NAMALWA (cell line): ENCODE measurements around the gene SEC31A.
"Not testable (repeated sequence)": the region's sequence is repeated elsewhere in the genome, so short reads cannot be mapped to it uniquely, and the experiment has no call there.

Experiments used
- DNase-seq: peaks from one replicate; pipeline ENCODE4 v3.0.0-alpha.2; 2015; ENCODE audit warnings: low spot score

SEC31A gene

DNA sequence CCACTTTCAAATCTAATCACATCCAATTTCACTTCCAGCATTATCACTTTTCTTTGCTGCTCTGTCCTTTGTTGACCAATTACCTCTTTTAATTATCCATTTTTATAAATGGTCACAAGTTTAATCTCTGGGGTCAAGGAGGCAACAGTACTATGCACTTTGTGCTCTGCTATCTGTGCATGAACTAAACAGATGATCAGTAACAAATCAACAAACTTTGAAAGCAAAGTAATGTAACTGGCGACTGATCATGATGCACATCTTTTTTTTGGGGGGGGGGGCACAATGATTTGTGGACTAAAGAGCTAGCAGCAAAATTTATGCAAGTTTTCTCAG is 1.5 kb upstream of the SEC31A start:
- no peak for DNase-seq

DNA sequence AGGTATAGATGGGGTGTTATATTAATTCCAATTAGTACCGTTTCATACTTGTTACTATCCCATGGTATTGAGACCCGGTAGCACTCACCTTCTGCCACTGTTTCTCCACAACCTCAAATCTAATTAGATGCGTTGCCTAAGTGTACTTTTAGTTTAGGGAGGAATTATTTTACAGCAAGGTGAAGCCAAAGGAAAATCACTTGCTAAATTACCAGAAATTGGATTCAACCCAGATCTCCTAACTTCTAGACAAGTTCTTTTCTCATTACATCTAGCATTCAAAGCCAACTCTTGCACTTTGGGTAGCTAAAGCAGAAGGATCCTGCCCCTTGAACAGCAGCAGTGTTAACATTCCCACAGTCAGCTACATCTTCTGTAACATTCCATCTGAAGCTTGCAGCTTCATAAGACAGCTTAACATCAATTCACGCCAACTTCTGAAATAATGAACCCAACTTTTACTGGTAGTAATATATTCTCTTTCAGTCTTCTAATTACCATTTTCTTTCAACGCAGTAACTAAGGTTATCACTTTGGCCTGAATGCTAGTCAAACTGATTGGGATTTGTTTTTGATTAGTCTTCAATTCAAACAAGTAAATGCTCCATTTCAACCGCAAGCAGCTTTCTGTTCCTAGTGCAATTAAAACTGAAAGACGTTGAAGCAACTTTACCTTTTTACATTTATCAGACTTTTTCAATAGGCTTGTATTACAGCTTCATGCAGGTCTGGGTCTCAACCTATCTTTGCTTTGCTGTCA is 934 bp upstream of the SEC31A start:
- peak; percentile 48 for DNase-seq

DNA sequence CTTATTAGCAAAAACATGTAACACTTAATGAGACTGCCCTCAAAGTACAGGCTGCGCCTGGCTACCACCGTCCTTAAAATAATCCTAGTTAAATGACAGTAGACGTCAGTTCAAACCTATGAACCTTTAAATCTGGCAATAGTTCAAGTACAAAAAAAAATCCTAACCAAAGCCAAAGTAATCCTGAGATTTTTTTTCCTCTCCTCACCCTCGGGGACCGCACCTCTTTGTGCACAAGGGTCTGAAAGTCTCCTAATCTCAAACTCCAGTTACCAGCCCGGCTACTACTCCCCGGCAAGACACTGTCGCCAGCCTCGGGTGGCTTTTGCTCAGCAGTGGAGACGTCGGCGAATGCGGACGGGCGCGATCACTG is 439 bp downstream of the SEC31A start:
- no peak for DNase-seq

DNA sequence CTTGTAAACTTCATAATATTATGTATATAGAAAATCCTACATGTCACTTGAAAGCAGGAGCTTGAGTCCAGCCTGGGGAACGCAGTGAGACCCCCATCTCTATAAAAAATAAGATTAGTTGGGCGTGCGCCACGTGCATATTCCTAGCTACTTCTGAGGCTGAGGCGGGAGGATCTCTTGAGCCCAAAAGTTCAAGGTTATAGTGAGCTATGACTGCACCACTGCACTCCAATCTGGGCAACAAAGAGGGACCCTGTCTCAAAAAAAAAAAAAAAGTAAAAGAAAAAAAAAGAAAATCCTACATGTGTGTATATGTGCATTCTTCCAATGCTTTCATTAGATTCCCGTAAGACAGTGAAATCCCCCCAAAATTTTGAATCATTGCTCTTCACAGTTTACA is 1.7 kb downstream of the SEC31A start:
- no peak for DNase-seq

DNA sequence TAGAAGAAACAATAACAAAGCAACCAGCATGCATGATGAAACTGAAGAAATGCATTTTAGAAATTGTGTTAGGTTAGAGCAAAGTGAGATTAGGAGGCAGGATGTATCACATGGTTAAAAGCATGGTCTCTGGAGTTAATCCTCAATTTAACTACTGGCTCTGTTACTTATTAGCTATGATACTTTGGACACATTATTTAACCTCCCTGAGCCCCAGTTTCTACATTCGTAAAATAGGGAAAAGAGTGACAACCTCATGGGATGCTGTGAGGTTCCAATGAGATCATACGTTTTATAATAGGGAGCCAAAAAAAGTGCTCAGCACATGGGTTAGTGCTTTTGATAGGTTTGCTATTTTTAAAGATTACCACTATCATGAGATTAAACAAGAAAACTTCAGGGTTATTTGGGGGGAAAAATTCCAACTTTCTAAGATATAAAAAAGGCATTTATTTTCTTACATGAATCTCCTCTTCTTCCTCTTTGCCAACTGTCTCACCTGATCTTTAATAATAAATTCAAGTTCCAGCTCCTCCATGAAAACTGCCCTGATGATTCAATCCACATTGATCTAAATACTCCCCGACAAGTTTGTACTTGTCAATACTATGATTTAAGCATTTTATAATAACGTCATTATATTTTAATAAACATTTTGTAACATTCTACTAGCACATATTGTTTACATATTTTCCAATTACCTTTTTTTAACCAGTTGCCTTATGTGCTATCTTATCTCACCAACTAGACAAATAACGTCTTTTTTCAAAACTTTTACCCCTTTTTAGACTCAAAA is 4.6 kb downstream of the SEC31A start:
- no peak for DNase-seq

DNA sequence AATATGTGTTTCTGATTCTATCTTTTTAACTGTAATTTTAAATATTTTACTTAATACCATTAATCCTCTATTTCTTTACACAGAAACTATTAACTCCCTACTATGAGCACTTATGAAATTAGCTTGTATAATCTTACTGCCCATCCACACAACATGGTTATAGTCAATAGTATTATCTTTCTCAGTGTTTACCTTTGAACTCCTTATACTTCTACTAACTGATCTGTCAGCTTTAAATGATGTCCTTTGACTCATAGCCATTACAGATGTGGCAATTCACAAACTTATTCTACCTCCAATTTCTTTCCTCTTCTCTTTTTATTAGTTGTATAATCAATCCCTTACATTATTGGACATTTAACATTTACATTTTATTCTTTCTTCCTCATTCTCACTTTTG is 5.5 kb downstream of the SEC31A start:
- no peak for DNase-seq

DNA sequence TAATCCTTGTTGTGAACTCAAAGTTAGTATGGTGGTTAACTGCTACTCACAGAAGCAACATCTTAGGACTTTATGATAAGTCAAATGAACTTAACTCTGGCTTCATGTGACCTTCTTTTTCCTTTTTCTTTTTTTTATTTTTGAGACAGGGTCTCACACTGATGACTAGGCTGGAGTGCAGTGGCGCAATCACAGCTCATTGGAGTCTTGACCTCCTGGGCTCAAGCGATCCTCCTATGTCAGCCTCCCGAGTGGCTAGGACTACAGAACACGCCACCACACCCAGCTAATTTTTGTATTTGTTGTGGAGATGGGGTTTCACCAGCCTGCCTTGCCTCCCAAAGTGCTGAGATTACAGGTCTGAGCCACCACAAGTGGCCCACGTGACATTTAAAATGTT is 22.4 kb downstream of the SEC31A start:
- no peak for DNase-seq

DNA sequence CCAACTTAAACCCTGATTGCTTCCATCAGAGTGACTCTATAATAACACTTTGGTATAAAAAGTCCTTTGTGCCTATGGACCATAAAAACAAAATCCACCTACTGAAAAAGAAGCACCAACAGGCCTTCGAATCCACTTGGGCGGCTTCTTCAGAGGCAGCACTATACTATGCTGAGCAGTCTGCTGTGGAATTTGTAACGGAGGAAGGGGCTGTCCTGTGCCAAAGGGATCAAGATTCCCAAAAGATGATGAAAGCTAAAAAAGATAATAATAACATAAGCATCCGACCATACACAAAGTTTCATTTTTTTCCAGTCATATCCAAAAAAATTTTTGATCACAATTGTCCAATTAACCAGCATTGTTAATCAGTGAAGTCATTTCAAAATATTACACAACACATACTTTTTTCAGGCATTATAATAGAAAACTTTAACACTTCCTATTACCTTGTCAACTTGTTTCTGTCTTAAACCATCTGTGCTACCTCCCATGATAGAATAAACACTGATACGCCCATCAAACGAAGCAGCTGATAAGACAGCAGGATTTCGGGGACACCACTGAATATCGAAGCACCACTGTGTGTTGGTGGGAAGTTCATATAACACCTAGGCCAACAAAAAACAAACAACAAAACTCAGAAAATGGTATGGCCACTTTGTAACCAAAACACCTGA is 24.1 kb downstream of the SEC31A start:
- DNase-seq = no peak

DNA sequence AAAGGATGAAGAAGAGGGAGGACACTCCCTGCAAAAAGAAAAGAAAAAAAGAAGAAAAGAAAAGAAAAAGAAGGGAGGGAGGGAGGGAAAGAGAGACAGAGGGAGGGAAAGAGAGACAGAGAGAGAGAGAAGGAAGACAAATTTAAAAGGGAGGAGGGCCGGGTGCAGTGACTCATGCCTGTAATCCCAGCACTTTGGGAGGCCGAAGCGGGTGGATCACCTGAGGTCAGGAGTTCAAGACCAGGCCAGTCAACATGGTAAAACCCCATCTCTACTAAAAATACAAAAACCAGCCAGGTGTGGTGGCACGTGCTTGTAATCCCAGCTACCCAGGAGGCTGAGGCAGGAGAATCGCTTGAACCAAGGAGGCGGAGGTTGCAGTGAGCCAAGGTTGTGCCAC is 24.9 kb downstream of the SEC31A start:
- DNase-seq = not testable (repeated sequence)

DNA sequence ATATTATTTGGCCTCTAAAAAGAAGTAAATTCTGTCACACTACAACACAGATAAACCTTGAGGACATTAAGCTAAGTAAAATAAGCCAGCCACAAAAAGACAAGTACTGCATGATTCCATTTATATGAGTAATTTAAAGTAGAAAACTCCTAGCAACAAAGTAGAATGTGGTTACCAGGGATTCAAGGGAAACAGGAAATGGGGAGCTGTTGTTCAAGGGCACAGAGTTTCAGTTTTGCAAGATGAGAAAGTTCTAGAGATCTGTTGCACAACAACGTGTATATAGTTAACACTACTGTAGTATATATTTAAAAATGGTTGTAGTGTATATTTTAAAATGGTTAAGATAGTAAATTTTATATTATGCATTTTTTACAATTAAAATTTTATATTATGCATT is 25.4 kb downstream of the SEC31A start:
- DNase-seq = no peak

DNA sequence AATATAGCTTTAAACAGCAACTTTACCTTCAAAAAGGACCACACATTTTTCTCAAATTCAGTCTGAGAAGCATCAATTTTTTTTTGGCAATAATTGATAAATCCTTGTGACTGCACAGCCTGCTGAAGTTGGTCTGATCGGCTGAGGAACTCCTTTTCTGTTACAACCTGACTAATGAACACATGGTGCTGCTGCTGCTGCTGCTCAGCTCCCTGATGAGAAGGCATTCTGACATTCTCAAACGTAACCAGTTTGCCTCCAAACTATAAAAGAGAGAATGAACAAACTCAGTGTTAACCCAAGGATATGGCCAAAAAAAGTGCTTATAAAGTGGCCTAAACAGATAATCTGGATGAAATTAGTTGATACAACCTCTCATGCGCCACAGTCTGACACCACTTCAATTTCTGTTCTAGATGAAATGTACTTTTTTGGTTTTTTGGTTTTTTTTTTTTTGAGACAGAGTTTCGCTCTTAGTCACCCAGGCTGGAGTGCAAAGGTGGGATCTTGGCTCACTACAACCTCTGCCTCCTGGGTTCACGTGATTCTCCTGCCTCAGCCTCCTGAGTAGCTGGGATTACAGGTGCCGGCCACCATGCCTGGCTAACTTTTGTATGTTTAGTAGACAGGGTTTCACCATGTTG is 26.5 kb downstream of the SEC31A start:
- DNase-seq = no peak

DNA sequence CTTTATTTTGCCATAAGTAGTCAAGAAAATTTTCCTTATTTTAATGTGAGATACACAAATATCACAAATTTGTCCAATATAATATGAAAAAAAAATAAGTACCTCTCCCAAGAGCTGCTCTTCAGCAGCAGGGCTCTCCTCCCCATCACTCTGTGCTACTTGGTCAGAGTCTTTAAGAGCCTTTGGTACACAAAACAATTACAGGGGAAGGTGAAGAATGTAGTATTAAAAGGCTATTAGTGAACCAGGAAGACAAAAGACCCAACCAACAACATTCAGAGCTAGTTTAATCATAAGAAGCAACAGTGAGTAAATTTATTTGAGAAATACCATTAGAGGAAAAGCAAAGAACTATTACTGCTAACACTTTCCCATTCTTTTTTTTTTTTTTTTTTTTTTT is 29.4 kb downstream of the SEC31A start:
- no peak for DNase-seq

DNA sequence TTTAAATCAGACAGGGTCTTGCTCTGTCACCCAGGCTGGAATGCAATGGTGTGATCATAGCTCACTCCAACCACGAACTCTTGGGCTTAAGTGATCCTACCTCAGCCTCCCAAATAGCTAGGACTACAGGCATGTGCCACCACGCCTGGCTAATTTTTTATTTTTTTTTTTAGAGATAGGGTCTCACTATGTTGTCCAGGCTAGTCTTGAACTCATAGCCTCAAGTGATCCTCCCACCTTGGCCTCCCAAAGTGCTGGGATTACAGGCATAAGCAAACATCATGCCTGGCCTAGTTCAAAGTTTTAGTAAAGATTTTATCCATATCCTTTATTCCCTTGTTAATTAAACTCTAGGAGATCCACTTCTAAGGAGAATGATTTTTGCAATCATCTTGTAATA is 30.5 kb downstream of the SEC31A start:
- not testable (repeated sequence) for DNase-seq

DNA sequence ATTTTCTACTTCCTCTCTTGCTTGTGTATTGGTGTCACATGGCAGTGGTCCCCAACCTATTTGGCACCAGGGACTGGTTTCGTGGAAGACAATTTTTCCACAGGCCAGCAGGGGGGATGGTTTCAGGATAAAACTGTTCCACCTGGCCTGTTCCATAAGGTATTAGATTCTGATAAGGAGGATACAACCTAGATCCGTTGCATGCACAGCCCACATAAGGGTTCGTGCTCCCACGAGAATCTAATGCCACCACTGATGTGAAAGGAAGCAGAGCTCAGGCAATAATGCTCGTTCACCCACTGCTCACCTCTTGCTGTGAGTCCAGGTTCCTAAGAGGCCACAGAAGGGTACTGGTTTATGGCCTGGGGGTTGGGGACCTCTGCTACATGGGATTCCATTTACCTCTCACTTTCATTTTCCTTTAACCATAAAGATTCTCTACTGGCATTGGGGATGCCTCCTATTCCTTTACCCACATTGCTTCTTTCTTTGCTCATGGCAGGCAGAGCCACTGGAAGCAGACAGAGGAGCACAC is 38.1 kb downstream of the SEC31A start:
- peak; percentile 12 for DNase-seq

DNA sequence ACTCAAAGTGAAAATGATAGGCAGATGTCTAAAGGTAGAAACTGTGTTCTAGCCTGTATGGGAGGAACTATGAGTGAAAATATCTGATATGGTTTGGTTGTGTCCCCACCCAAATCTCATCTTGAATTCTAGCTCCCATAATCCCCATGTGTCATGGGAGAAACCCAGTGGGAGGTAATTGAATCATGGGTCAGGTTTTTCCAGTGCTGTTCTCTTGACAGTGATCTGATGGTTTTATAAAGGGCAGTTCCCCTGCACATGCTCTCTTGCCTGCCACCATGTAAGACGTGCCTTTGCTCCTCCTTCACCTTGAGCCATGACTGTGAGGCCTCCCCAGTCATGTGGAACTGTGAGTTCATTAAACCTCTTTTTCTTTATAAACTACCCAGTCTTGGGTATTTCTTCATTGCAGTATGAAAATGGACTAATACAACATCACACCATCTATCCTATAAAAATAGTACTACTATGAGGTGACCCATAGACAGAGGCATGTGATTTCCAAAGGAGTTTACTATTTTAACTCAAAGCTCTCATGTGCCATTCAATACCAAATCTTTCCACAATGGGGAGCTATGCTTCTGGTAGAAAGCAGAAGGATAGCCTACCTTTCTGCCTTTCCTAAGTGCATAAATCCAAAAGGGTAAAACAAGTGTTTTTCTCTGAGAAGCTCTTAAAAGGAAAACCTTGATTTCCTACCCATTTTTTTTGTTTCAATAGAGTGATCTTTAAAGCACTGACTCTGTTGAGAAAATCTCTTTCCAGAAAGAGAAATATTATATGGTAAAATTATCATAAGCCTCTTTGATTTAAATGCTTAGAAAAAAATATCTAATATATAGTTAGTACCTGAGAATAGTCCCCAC is 38.8 kb downstream of the SEC31A start:
- peak; percentile 55 for DNase-seq

DNA sequence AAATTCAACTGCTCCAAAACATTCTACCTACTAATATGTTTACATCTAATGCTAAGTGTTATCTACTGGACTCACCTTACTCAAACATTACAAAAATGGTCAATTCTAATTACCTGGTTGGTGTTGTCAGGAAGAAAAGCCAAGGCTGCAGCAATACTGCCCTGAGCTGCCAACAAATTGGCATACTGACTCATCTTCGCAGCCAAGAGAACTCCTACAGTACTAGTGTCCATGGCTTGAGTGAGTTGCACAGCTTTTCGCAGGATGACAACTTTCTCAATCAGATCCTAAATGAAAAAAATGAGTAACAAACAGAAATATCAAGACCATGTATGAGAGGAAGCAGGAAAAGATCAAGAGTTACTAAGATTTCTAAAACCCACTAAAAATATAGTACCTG is 39.6 kb downstream of the SEC31A start:
- no peak for DNase-seq

DNA sequence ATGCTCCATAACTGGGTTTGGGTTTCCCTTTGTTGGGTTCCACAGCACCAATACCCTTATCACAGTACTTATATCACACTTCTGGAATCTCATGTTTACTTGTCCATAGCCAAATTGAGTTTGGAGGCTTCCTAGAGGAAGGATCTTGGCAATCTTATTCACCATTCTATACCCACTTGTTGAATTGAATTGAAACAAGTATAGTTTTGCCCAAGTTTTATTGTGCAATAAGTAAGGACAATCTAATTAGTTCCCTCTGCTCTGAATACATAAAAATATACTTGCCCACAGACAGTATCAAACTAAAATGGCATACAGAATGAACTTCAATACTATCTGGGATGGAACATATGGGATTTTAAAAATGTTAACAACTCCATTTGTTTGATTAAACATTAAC is 40.3 kb downstream of the SEC31A start:
- no peak for DNase-seq

DNA sequence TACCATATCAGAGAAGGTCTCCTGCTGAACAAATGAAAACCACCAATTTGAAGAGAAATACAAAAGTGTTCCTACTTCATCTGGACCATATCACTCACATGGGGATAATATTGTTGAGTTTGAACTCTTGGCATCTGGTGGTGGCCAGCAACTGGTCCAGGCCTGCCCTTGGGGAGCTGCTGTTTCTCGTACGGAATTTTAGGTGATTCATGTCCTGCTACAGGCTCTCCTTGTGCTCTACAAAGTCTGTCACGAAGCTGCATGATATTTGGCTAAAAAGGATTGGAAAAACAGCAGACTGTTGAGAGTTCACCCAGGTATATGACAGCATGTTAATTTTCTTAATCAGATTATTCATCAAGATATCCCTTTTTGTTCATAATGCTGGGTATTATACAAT is 42.2 kb downstream of the SEC31A start:
- DNase-seq = no peak

DNA sequence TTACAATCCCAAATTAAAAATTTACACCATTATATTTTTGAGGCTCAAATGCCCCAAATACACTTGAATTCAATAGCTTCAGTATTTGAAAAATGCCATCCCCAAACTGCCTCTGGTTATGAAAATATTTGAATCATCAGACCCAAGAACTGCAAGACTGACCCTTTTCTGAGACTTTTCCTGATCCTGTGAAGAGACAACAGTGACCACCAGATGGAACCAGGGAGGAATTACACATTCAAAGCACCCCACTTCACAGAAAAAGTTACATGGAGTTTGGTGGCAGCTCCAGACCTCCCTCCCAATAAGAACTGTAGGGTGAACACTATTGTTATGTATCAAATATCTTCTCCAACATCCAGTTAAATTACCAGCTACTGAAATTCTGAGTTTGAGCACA is 48.4 kb downstream of the SEC31A start:
- peak; percentile 46 for DNase-seq

DNA sequence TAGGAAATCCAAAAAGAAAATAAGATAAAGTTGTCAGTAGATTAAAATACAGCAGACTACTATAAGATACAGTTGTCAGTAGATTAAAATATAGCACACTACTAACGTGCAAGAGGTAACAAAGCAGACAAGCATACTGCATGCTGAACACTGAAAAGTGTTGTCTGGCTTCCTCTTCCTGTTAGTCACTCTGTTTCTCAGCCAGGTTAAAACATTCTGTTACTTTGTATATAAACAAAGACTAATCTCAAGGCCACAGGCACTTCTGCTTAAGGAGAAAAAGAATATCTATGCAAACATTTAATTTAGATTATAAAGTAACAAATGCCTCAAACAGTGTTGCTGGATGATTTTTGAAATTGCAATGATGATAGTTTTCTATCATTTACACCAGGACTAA is 51.3 kb downstream of the SEC31A start:
- DNase-seq = no peak

DNA sequence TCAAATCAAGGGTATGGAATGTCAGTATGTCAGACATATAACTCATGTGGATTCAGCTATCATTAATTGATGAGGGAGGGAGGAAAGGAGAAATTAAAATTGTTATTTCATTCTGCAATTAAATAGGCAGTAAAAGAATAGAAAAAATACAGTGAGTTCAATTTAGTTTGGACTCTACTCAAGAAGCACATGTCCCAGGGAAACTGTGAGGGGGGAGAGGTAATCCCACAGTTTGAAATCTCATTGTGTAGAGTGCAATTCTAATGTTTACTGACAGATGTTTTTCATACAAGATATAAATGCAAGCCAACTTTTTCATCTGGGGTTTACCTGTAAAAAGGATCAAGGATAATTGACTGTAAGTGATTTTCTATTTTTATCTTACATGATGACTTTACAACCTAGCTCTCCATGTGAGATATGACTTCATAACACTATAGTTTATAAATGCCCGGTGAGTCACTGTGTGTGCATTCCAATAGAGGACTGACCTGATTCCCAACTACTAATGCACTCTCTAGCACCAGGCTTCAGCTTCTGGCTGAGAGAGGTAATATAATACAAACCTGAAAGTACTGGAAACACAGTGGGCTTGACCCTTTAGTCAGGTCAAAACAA is 57.1 kb downstream of the SEC31A start:
- DNase-seq = no peak
